Kidney epithelial cell (primary cell): ENCODE results near the gene SNX3. TPM values are rescaled to one million over a fixed set of nuclear protein-coding genes. Genes with fewer than 3 reads are reported as not detected.
"Not testable (repeated sequence)": the region's sequence is repeated elsewhere in the genome, so short reads cannot be mapped to it uniquely, and the experiment has no call there.

ENCODE experiments used
- DNase-seq: peaks from one replicate; pipeline ENCODE4 v3.0.0-alpha.2; 2010; ENCODE audit warnings: low read depth
- H3K27me3 ChIP-seq: 2 replicates; pipeline ENCODE4 v1.6.0; 2011; ENCODE audit warnings: low read length; ENCODE audit not compliant: control insufficient read depth, insufficient read depth
- H3K36me3 ChIP-seq: 2 replicates; pipeline ENCODE4 v1.5.1; 2011; ENCODE audit warnings: low read length; ENCODE audit not compliant: control insufficient read depth, insufficient read depth
- H3K4me3 ChIP-seq: 2 replicates; pipeline ENCODE4 v1.5.1; 2011; ENCODE audit warnings: low read depth, mild to moderate bottlenecking, control low read depth, low read length
- total RNA-seq: library from RNA; depleted of rRNA; stranded (reverse); fragments of >200 nt; gene quantifications from 2 replicates; pipeline ENCODE4 v1.2.3, GENCODE V29; 2015
- TF ChIP-seq, protein P1 (sequence below): IDR thresholded peaks from 2 replicates; pipeline ENCODE4 v1.5.1; 2011; ENCODE audit warnings: mild to moderate bottlenecking, moderate library complexity, low read length, control low read depth, inconsistent platforms; ENCODE audit not compliant: insufficient read depth, poor library complexity, severe bottlenecking

SNX3 gene
- total RNA-seq, 1 donor from 2014 or later, result 130 TPM

DNA sequence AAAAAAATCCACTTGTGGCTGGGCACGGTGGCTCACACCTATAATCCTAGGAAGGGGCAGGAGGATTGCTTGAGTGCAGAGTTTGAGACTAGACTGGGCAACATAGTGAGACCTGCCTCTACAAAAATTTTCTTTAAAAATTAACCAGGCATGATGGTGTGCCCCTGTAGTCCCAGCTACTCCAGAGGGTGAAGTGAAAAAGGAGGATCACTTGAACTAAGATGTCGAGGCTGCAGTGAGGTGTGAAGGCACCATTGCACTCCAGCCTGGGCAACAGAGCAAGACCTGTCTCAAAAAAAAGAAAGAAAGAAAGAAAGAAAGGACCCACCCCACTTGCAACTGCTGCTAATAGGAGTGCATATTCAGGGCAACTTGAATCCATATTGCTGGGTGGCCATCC, 13.7 kb upstream of the SNX3 start:
- Histone ChIP-seq H3K27me3 (no peaks in the 10 kb centered on the region), H3K36me3 (no peaks in the 10 kb centered on the region), H3K4me3 (no peak overlapping the region)
- TF ChIP-seq, protein P1, sequence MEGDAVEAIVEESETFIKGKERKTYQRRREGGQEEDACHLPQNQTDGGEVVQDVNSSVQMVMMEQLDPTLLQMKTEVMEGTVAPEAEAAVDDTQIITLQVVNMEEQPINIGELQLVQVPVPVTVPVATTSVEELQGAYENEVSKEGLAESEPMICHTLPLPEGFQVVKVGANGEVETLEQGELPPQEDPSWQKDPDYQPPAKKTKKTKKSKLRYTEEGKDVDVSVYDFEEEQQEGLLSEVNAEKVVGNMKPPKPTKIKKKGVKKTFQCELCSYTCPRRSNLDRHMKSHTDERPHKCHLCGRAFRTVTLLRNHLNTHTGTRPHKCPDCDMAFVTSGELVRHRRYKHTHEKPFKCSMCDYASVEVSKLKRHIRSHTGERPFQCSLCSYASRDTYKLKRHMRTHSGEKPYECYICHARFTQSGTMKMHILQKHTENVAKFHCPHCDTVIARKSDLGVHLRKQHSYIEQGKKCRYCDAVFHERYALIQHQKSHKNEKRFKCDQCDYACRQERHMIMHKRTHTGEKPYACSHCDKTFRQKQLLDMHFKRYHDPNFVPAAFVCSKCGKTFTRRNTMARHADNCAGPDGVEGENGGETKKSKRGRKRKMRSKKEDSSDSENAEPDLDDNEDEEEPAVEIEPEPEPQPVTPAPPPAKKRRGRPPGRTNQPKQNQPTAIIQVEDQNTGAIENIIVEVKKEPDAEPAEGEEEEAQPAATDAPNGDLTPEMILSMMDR, result no peak
- DNase-seq, result no peak

DNA sequence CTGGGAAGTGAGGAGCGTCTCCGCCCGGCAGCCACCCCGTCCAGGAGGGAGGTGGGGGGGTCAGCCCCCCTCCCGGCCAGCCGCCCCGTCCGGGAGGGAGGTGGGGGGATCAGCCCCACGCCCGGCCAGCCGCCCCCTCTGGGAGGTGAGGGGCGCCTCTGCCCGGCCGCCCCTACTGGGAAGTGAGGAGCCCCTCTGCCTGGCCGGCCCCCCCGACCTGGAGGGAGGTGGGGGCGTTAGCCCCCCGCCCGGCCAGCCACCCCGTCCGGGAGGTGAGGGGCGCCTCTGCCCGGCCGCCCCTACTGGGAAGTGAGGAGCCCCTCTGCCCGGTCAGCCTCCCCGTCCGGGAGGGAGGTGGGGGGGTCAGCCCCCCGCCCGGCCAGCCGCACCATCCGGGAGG, 9.1 kb upstream of the SNX3 start:
- not testable (repeated sequence) for DNase-seq

DNA sequence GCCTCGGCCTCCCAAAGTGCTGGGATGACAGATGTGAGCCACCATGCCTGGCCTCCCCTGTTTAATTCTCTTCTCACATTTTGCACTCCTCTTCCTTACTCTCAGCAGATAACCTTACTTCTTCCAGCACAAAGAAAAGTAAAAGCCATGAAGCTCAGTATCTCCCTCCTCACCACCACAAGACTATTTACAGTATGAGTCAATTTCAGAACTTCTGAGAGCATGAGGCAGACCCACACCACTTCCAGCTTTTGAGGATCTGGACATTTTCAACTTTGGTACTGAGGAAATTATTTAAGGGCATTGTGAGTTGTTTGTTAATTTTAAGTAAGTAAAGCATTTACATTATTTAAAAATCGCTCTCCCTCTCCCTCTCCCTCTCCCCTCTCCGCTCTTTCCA, 8.0 kb upstream of the SNX3 start:
- no peak overlapping the region for H3K4me3 ChIP-seq
- TF ChIP-seq, protein P1, result no peak
- no peak for DNase-seq
- H3K27me3 ChIP-seq, result no peaks in the 10 kb centered on the region
- H3K36me3 ChIP-seq, result no peaks in the 10 kb centered on the region

More for the DNA sequence above, 9.1 kb upstream of the SNX3 start:
- H3K36me3 ChIP-seq, H3K4me3 ChIP-seq, H3K27me3 ChIP-seq: not testable (repeated sequence)

DNA sequence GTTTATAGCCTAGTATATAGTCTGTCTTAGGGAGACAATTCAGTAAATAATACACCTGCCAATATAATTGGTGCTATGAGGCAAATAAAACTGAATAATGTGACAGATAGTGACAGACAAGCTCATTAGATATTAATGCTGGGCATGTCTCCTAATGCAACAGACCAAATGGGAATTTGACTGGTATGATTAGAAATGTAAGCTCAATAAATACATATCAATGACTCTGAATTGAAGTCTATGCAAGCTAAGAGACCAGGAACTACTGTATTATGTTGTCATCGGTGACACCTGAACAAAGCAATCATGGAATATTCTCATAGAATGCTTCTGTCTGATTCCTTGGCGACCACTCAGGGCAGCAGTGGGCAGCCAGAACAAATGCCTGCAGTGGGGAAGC, 2.5 kb upstream of the SNX3 start:
- TF ChIP-seq, protein P1, result no peak
- H3K27me3 ChIP-seq, result no peaks in the 10 kb centered on the region

DNA sequence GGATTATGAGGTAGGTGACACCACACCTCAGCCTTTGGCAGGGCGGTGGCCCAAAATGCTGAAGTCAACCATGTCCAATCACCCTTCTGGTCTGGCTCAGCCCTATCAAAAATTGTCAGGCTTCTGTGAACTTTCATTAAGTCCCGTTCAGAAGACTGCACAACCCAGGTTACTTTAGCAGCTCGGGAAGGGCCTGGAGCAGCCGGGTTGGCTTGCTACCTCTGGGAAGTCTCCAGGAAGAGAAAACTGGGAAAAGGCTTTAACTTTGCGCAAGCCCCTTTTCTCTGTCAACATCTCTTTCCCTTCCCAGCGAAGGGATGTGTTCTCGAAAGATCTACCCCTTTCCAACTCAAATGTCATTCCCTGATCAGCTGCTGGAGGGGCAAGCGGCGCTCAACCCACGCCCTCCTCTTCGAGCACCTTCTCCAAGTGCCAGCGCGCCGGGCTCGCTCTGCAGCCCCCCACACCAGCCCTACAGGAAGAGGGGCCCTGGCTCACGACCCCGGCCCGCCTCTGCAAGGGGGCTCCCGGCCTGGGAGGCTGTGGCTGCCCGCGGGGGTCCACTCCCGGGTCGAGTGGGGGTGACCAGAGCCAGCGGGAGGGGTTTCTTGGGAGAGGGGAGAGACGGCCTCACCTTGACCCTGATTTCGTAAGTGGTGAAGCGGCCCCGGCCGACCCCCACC, 573 bp downstream of the SNX3 start:
- TF ChIP-seq, protein P1, result no peak
- Histone ChIP-seq H3K4me3 (peak overlapping the region; percentile 94), H3K27me3 (no peaks in the 10 kb centered on the region), H3K36me3 (no peaks in the 10 kb centered on the region)
- no peak for DNase-seq

More for the DNA sequence above, 2.5 kb upstream of the SNX3 start:
- DNase-seq, result no peak
- no peak overlapping the region for H3K4me3 ChIP-seq
- no peaks in the 10 kb centered on the region for H3K36me3 ChIP-seq

DNA sequence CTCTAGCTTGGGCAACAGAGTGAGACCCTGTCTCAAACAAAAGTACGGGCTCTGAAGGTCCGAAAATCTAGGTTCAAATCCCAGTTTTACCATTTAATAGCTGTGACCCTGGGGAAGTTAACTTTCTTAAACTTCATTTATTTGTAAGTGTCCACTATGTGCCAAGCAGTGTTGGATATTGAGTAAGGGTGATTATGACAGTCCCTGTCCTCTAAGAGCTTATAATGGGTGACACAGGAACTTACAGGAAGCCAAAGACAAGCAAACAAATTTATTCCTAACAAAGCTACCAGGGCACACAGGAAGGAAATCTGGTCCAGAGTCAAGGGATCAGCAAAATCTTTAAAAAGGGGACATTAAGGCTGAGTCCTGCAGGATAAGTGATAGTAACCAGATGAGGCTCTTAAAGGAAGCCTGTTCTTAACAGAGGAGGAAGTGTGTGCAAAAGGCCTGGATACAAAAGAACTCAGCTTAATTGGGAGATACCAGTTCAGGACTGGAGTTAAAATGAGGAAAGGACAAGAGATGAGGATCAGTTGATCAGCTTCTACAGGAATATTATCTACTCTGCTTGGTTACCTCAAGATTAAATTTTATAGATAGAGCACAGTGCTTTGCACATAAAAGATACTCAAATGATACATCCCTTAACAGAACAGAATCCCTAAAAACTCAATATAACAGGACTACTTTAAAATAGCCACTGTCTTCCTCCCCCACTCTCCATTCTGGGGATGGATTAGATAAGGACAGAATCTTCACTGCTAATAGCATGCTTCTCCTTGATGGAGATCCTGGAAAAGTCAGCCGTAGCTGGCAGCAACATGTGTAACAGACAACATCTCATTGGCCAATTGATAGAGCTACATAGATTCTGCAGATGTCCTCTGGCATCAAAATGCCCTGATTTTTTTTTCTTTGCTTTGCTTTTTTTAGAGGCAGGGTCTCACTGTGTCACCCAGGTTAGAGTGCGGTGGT, 6.1 kb downstream of the SNX3 start:
- TF ChIP-seq, protein P1, result no peak
- Histone ChIP-seq H3K27me3 (no peaks in the 10 kb centered on the region), H3K4me3 (no peak overlapping the region), H3K36me3 (no peaks in the 10 kb centered on the region)
- DNase-seq, result no peak
